ENCODE results near the gene MED19. TPM values are rescaled to one million over a fixed set of nuclear protein-coding genes. Genes with fewer than 3 reads are reported as not detected.

The MED19 gene
- total RNA-seq (2022; extraction: Qiagen RNA extraction; ENCODE audit: low read depth) = 23.5 to 33.9 TPM (median 32.1 TPM) in 5 replicates

GRCh38 chr11:57711414-57712255, at the start of gene MED19:
Gene MED19, minus strand, starts transcription at chr11:57712215. Its CDS starts 36 bp downstream, at chr11:57712179.

GRCh38 chr11:57751676-57752253, 39.8 kb upstream of the MED19 start, which contains the start of gene BTBD18:
Gene BTBD18, minus strand, starts transcription at chr11:57751819. Its CDS starts 631 bp downstream, at chr11:57751188.

GRCh38 chr11:57741132-57742086, 29.4 kb upstream of the MED19 start, which contains the start of gene SELENOH:
Gene SELENOH, plus strand, starts transcription at chr11:57741491. Its CDS starts 105 bp downstream, at chr11:57741596.

GRCh38 chr11:57712256-57713150, 488 bp upstream of the MED19 start, which contains the start of gene TMX2:
Gene TMX2, plus strand, starts transcription at chr11:57712593. Its CDS starts 26 bp downstream, at chr11:57712619.

GRCh38 chr11:57667736-57668433, 44.1 kb downstream of the MED19 start, which contains the start of gene ZDHHC5:
Gene ZDHHC5, plus strand, starts transcription at chr11:57668114. Its CDS starts 4,977 bp downstream, at chr11:57673091.

GRCh38 chr11:57657194-57658022, 54.6 kb downstream of the MED19 start, which contains the start of gene CLP1:
Gene CLP1, plus strand, starts transcription at chr11:57657762. Its CDS starts 1,715 bp downstream, at chr11:57659477.

Other genes with a start within 250 kb of the MED19 start
- gene SLC43A1, start 196.5 kb downstream of the MED19 start, total RNA-seq (2022; extraction: Qiagen RNA extraction; ENCODE audit: low read depth) = 2.8 to 4.0 TPM (median 3.8 TPM) in 5 replicates
- 159 to 183 TPM (median 179 TPM) in 5 replicates for gene TIMM10, start 181.5 kb downstream of the MED19 start, total RNA-seq (2022; extraction: Qiagen RNA extraction; ENCODE audit: low read depth)
- gene SMTNL1, start 174.6 kb downstream of the MED19 start, total RNA-seq (2022; extraction: Qiagen RNA extraction; ENCODE audit: low read depth) = not detected in 5 replicates
- 27.0 to 32.5 TPM (median 30.1 TPM) in 5 replicates for gene UBE2L6, start 144.5 kb downstream of the MED19 start, total RNA-seq (2022; extraction: Qiagen RNA extraction; ENCODE audit: low read depth)
- 0.37 to 1.1 TPM (median 0.64 TPM) in 5 replicates for gene SERPING1, start 114.5 kb downstream of the MED19 start, total RNA-seq (2022; extraction: Qiagen RNA extraction; ENCODE audit: low read depth)
- gene YPEL4, start 62.3 kb downstream of the MED19 start, total RNA-seq (2022; extraction: Qiagen RNA extraction; ENCODE audit: low read depth) = 0.16 to 0.43 TPM (median 0.32 TPM) in 5 replicates
- gene CLP1, start 54.5 kb downstream of the MED19 start, total RNA-seq (2022; extraction: Qiagen RNA extraction; ENCODE audit: low read depth) = 28.0 to 33.4 TPM (median 30.8 TPM) in 5 replicates
- gene ZDHHC5, start 44.1 kb downstream of the MED19 start, total RNA-seq (2022; extraction: Qiagen RNA extraction; ENCODE audit: low read depth) = 69.2 to 78.2 TPM (median 74.6 TPM) in 5 replicates
- gene TMX2, start 378 bp upstream of the MED19 start, total RNA-seq (2022; extraction: Qiagen RNA extraction; ENCODE audit: low read depth) = 153 to 171 TPM (median 156 TPM) in 5 replicates
- 109 to 155 TPM (median 142 TPM) in 5 replicates for gene SELENOH, start 29.3 kb upstream of the MED19 start, total RNA-seq (2022; extraction: Qiagen RNA extraction; ENCODE audit: low read depth)
- not detected in 5 replicates for gene BTBD18, start 39.6 kb upstream of the MED19 start, total RNA-seq (2022; extraction: Qiagen RNA extraction; ENCODE audit: low read depth)
- gene CTNND1, start 49.6 kb upstream of the MED19 start, total RNA-seq (2022; extraction: Qiagen RNA extraction; ENCODE audit: low read depth) = 56.8 to 69.6 TPM (median 66.6 TPM) in 5 replicates

All from A549 treated with CpdA at 1 μM for 4 hours (cell line).